HG02623 (cell line): ENCODE measurements around the gene CDC16.

Experiments
- ATAC-seq: cut with Tn5 transposase; IDR thresholded peaks from one replicate; pipeline ENCODE4 v1.9.1; 2021; ENCODE audit warnings: moderate library complexity; ENCODE audit not compliant: unreplicated experiment

Gene CDC16

DNA sequence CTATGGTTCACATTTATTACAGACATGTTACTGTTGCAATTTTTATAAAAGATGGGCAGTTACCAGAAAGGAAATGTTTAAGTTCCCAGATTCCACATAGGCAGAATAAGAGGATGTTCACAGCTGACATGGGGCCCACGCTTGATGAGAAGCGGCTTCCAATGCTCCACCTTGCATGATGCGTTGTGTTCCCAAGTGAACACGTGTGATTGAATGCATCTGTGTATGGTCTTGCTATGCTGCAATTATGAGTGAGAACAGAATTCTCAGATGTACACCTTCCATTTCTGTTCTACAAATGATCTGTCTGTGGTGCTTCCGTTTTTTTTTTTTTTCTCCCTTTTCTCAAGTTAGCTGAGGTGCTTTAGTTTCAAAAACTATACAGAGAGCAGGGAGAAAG lies 62.2 kb downstream of the CDC16 start:
- no peak for ATAC-seq

DNA sequence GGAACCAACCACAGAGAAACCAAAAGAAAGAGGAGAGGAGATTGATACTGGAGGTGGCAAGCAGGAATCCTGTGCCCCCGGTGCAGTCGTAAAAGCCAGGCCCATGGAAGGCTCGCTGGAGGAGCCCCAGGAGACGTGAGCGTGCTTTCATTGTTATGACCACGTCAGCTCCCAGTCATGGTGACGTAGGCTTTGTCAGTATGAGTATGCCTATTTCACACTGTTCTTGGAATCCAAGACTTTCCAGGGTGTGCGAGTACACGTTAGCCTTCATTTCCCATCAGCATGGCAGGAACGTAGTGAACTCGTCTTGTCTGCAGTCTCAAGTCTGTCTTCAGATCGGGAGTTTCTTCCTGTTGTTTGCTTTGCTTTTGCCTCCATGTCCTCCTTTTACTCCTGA lies 64.2 kb downstream of the CDC16 start:
- no peak for ATAC-seq

GRCh38 chr13:114299604-114300305 lies 65.1 kb downstream of the CDC16 start:
- ATAC-seq: no peak

- ATAC-seq: no peak
Observed at GRCh38 chr13:114303700-114304327, 69.1 kb downstream of the CDC16 start.

GRCh38 chr13:114304346-114305034 lies 69.8 kb downstream of the CDC16 start:
- no peak for ATAC-seq

DNA sequence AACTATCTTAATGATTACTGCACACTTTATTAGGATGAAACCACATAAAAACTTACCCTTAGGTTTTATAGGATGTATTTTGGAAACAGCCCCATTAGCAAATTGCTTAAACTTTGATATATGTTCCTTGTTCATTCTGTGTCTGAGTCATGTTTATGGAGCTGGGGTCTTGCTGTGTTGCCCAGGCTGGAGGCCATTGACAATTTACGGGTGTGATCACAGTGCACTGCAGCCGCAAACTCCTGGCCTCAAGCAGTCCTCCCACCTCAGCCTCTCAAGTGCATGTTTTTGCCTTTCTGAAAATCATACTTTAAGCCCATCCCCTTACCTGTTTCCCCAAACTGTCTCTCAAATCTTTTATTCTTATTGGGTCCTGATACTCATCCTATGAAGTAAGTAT lies 74.4 kb downstream of the CDC16 start:
- ATAC-seq: no peak

GRCh38 chr13:114309806-114310410 lies 75.2 kb downstream of the CDC16 start:
- ATAC-seq: no peak

DNA sequence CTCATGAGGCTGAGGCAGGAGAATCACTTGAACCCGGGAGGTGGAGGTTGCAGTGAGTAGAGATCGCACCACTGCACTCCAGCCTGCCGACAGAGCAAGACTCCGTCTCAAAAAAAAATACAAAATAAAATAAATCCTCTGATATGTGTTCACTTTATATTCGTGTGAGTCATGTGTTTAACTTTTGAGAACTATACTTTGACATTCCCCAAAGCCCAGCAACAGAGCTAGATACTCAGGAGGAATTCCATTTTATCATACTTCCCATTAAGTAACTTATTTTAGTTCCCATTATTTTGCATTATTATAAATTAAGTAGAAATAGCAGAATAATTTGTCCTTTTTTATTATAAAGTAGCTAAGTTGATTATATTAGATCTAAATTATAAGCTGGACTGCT lies 76.3 kb downstream of the CDC16 start:
- ATAC-seq: no peak

DNA sequence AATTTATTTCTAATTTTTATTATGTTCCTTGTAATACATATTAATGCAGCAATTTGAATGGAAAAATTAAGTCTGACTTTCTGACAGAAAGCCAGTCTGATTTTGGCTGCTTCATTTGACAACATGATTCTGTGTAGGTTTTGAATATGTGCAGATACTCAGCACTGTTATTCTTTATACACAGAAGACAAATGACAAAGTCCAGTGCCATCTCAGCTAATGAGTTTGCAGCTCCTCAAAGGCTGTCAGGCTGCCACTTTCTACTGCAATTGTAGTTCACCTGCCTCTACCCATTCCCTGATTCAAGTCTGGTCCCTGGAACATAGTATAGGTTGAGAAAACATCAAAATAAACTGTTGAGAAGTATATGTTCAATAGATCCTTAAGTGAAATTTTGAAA lies 76.7 kb downstream of the CDC16 start:
- no peak for ATAC-seq

DNA sequence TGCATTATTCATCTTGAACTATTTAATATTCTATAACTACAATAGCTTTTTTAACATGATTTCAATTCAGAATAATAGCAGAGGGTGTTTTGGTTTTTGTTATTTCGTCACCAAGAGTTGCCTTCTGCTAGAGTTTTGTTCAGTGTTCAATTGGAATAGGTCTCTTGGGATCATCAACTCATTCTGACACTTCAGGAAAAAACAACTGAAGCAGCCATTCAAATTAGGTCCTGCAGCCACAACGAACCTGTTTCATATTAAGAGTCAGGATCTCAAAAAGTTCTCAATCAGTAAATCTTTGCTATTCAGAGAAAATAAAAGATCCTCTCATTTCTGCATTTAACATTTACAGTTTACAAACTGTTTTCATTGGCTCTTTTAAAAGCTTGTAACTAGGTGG lies 77.2 kb downstream of the CDC16 start:
- ATAC-seq: no peak

GRCh38 chr13:114313061-114313860 lies 78.6 kb downstream of the CDC16 start:
- ATAC-seq: no peak

GRCh38 chr13:114314074-114314912 lies 79.6 kb downstream of the CDC16 start, which contains the start of gene CHAMP1:
TSS of gene CHAMP1 (plus strand) at chr13:114314503. CDS start at chr13:114323843, 9,340 bp downstream.
- ATAC-seq: peak; percentile 70

DNA sequence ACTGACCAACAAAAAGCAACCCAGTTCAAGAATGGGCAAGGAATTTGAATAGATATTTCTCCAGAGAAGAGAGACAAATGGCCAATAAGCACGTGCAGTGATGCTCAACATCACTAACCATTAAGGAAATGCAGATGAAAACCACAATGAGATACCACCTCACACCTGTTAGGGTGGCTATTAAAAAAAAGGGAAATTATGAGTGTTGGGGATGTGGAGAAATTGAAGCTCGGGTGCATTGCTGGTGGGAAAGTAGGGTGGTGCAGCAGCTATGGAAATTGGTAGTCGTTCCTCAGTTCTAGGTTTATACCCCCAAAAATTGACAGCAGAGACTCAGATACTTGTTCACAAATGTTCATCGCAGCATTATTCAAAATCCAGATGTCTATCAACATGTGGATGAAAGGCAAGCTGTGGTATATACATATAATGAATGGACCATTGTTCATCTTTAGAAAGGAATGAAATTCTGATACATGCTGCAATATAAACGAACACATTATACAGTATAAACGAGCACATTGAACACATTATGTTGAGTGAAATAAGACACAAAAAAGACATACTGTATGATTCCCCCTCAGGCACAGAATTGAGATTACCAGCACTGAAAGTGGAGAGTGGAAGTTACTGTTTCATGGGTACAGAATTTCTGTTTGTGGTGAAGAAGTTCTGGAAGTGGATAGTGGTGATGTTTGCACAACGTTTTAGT lies 80.5 kb downstream of the CDC16 start:
- no peak for ATAC-seq

DNA sequence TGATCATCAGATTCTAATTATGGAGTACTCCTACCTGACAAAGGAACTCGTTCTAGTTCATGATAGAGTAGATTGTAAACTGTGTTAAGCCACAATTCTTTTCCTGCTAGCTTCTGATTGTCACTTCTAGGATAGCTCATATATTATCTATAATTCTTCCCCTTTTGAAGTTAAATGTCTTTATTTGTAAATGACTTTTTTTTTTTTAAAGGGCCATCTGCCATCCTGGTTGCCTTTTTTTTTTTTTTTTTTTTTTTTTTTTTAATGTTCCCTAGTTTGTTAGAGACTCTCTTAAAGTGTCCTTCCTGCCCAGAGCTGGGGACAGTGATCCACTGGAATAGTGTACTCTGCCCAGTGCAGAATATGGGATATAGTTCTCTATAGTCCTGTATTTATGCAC lies 83.9 kb downstream of the CDC16 start:
- ATAC-seq: no peak

DNA sequence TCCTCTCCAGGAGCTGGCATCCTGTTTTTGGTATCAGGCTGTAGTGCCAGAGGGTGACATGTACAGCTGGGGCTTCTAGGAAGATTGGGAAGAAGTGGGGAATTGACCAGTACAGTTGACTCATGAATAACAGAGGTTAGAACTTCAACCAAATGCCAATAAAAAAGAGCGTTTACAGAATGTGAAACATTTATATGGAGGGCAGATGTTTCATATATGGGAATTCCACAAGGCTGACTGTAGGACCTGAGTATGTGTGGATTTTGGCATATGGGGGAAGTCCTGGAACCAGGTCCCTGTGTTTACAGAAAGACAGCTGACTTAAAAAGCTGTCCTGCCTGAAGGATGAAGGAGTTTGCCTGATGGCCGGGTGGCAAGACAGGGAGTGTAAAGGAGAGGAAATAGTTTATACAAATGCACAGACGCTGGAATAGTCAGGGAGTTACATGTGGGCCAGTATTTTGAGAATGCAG lies 84.8 kb downstream of the CDC16 start:
- no peak for ATAC-seq

- no peak for ATAC-seq
Observed at GRCh38 chr13:114320065-114320464, 85.4 kb downstream of the CDC16 start.

DNA sequence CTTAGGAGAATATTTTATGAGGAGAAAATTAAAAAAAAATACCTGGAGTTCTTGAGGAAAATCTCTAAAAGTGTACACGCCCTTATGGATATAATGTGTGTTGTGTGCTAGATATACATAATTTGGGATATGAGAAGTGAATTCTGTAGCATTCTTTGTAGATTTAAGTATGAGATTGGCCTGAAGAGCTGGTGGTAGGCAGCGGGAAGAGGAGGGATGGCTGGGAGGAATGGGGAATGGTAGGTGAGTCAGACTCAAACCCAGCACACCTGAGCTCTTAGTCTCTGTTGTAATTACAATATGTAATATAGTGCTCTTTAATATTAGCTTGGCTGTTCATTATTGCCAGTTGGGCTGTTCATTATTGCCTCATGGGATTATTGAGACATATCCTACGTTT lies 86.6 kb downstream of the CDC16 start:
- no peak for ATAC-seq
